A673 (cell line): ENCODE results near the gene COQ8A.

Experiments used
- CTCF ChIP-seq: fragments of 300-800, 200-600 bp; sonication (generic); conservative IDR thresholded peaks from 2 replicates; pipeline ENCODE4 v1.5.1; 2017; ENCODE audit warnings: low read depth, mild to moderate bottlenecking, antibody characterized with exemption, low read length, moderate library complexity, mixed read lengths
- EZH2 ChIP-seq: fragments of 200-600 bp; sonication (generic); IDR thresholded peaks from 2 replicates; pipeline ENCODE4 v1.6.1; 2017; ENCODE audit warnings: borderline replicate concordance, low read depth, mild to moderate bottlenecking, mixed read lengths, antibody characterized with exemption, low read length; ENCODE audit not compliant: poor library complexity, severe bottlenecking

GRCh38 chr1:226904772-226905171 is 35.3 kb upstream of the COQ8A start:
- TF ChIP-seq CTCF (no peak), EZH2 (no peak)
